Subcutaneous adipose tissue (tissue), 4 donors: Measurements from ENCODE around the gene S100A14. TPM values are rescaled to one million over a fixed set of nuclear protein-coding genes. Genes with fewer than 3 reads are reported as not detected.

Experiments
- total RNA-seq, 4 donors: library from RNA; depleted of rRNA; stranded (reverse); fragments of >200 nt; gene quantifications; one replicate each; pipeline ENCODE4 v1.1.0, GENCODE V29; 2016
- TF ChIP-seq, protein P1 (sequence below): fragments of 450-650 bp; IDR thresholded peaks from one replicate; pipeline ENCODE4 v1.5.1; 2016; ENCODE audit warnings: low read depth, mild to moderate bottlenecking, control low read depth, antibody characterized with exemption, moderate library complexity

Gene S100A14
- total RNA-seq, 4 donors from 2014 or later, result 0.65 TPM; not detected in 3

GRCh38 chr1:153598309-153599172 is 17.6 kb downstream of the S100A14 start:
- TF ChIP-seq, protein P1, sequence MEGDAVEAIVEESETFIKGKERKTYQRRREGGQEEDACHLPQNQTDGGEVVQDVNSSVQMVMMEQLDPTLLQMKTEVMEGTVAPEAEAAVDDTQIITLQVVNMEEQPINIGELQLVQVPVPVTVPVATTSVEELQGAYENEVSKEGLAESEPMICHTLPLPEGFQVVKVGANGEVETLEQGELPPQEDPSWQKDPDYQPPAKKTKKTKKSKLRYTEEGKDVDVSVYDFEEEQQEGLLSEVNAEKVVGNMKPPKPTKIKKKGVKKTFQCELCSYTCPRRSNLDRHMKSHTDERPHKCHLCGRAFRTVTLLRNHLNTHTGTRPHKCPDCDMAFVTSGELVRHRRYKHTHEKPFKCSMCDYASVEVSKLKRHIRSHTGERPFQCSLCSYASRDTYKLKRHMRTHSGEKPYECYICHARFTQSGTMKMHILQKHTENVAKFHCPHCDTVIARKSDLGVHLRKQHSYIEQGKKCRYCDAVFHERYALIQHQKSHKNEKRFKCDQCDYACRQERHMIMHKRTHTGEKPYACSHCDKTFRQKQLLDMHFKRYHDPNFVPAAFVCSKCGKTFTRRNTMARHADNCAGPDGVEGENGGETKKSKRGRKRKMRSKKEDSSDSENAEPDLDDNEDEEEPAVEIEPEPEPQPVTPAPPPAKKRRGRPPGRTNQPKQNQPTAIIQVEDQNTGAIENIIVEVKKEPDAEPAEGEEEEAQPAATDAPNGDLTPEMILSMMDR, result no peak

DNA sequence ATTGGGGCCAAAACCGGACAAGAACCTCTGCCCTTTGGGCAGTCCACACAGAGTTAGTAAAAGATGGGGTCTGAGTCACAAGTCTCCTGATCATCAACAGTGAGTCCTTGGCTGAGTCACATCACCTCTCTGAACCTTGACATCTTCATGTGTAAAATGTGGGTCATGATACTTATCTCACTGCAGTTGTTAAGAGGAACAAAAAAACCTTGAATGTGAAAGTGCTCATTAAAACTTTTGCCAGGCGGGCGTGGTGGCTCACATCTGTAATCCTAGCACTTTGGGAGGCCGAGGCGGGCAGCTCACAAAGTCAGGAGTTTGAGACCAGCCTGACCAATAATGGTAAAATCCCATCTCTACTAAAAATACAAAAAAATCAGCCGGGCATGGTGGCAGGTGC is 18.9 kb downstream of the S100A14 start:
- TF ChIP-seq, protein P1, result no peak

- TF ChIP-seq, protein P1, result no peak
Observed at GRCh38 chr1:153592748-153593147, 23.4 kb downstream of the S100A14 start.

GRCh38 chr1:153588482-153588881 is 27.6 kb downstream of the S100A14 start:
- TF ChIP-seq, protein P1, result no peak

- TF ChIP-seq, protein P1, result no peak
Observed at GRCh38 chr1:153587314-153587713, 28.8 kb downstream of the S100A14 start.

DNA sequence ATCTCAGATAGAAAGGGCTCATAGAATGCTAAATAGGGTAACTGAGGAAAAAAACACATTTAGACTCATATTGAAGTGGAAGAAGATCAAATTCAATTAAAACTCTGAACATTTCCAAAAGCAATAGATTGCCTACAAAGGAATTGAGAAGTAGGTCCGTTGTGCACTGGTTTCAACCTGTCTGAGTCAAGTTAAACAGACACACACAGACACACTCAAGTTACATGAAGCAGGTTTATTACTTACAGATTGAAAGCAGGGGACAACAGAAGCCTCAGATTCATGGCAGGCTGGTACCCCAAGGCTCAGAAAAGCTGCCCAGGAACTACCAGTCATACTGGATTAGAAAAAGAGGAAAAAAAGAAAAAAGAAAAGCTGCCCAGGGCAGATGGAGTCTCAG is 29.8 kb downstream of the S100A14 start:
- TF ChIP-seq, protein P1, result no peak

DNA sequence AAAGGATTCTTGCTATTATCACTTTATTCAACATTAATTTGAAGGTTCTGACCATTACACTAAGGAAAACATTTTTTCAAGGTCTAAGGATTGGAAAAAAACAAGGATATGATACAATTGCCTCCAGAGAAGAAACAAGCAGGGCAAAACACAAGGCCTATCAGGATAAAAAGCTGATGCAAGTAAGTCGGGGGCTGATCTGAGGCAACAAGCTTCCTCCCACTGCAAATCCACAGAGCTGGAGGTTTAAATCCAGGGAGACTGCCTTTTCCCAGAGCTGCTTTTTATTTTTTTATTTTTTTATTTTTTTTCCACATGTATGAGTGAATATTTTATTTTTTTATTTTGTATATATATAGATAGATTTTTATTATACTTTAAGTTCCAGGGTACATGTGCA is 31.1 kb downstream of the S100A14 start:
- TF ChIP-seq, protein P1, result no peak
